GOT3 (cell line): ENCODE data around the gene PARD3.
"Not testable (repeated sequence)": the region's sequence is repeated elsewhere in the genome, so short reads cannot be mapped to it uniquely, and the experiment has no call there.

Experiments used
- DNase-seq: peaks from one replicate; lab custom pipeline; 2025; ENCODE audit warnings: mixed read lengths; lab: John Stamatoyannopoulos, UW

The PARD3 gene

DNA sequence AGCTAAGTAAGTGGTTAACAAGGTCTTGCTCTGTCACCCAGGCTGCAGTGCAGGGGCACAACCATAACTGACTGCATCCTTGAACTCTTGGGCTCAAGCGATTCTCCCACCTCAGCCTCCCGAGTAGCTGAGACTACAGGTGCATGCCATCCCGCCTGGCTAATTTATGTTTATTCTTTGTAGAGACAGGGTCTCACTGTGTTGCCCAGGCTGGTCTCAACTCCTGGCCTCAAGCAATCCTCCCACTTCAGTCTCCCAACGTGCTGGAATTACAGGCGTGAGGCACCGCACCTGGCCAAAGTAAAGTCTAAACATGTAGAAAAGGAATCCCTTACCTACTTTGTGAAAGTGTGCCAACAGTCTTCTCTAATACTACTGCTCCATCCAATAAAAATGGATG lies 17.9 kb downstream of the PARD3 start:
- DNase-seq, result no peak

DNA sequence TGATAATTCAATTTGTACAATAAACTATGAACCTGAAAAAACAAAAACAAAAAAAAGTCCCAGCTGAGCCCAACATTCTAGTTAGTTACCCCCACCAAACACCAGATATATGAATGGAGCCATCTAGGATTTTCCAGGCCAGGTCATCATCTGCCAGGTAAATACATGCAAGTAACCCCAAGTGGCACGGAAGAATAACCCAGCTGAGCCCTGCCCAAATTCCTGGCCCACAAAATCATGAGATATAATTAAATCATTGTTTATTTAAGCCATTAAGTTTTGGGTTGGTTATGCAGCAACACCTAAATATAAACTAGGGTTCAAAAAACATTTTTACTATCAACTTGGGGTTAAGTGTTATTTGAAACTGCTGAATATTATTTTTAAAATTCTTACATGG lies 19.0 kb downstream of the PARD3 start:
- DNase-seq, result no peak

DNA sequence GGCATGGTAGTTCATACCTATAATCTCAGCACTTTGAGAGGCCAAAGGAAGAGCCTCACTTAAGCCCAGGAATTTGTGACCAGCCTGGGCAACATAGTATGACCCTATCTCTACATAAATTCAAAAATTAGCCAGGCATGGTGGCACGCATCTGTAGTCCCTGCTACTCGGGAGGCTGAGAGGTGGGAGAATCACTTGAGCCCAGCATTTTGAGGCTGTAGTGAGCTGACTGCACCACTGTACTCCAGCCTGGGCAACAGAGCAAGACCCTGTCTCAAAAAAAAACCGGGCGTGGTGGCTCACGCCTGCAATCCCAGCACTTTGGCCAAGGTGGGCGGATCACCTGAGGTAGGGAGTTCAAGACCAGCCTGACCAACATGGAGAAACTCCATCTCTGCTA lies 19.8 kb downstream of the PARD3 start:
- no peak for DNase-seq

DNA sequence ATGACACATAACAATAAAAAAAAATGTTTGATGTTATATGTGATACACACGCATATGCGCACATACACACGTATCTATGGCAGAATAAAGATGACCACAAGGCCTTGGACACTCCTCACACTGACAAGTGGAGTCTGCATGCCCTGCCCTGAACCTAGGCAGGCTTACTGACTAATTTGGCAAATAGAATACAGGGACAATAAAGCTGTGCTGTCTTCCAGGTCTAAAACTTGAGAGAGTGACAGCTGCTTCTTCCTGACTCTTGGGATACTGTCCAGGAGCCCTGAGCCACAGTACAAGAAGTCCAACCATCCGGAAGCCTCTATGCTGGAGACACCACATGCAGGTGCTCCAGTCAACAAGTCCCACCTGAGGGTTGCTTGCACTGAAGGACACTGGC lies 20.3 kb downstream of the PARD3 start:
- DNase-seq, result no peak

DNA sequence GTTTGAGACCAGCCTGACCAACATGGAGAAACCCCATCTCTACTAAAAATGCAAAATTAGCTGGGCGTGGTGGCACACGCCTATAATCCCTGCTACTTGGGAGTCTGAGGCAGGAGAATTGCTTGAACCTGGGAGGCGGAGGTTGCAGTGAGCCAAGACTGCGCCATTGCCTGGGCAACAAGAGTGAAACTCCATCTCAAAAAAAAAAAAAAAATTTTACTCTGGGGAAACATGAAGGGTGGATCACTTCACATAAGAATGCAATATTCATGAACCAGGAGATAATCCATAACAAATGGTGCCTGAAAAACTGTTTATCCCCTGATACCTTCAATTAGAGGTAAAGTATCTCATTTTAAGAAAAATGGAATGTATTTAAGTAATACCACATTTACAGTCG lies 21.5 kb downstream of the PARD3 start:
- not testable (repeated sequence) for DNase-seq

DNA sequence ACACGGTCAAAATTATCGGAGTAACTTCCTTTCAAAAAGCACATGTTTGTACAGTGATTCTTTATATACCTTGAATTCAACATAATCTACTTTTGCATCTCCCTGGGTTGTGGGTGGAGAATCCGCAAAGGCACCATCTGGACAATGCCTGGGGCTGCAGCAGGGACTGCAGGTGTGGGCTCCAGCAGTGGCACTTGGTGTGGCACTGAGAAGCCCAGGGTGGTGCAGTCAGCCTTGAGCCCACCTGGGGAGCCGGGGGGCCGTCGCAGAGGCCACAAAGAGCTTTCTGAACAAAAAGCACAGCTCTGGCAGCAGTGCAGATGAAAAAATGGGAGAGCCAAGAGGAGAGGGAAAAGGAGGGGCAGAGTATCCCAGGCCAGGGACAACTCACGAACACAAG lies 22.2 kb downstream of the PARD3 start:
- DNase-seq, result no peak

DNA sequence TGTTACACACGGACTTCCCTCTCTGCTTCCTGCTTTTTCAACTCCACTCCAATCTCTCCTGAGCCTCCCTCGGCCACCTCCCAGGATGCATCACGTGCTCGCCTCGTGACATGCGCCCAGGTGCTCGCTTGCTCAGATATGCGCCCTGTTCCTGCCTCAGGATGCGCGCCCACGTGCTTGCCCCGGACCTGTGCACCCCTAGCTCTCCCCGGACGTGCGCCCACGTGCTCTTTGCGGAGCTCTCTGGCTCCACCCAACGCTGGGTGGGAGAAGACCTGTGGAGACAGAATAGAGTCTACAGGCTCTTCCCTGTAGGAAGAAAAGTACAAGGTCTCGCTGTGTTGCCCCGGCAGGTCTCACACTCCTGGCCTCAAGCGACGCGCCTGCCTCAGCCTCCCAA lies 23.1 kb downstream of the PARD3 start:
- DNase-seq, result no peak

DNA sequence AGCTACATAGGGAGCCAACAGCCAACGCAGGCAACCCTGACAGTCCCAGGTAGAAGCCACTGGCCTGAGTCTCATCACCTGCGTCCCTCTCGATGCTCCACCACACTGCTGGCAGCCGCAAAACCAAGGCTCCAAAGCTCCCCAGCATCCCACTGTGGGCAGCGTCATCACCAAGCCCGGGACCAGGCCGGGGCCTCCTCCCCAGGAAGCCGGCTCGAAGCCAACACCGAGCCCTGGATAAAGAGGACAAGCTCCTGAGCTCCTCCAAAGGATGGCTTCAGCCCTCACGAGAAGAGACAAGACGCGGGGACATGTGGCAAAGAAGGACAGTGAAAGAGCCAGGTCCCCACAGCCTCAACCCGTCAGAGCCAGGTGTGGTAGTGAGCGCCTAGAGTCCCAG lies 23.9 kb downstream of the PARD3 start:
- DNase-seq, result no peak

DNA sequence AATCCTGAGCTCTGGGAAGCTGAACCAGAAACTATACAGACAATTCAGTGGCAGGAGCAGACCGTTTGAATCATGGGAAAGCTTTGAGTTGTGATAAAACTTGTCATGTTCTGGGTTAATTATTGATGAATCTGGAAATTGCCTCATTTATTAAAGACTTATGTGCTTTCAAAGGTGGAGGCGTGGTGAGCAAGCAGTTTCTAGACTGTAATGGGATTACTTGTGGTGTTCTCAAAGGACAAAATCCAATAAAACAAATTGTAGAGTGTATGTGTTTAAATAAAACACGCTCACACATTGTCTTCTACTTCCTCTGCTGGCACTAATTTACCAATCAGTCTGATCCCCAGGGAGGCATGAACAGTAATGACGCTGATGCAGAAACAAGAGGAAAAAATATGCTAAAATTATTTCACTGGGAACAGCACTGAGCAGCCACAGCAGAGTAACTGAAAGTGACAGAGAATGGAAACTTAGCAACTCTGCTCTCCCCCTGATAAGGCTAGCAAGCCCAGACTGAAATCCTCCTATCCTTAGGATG lies 25.1 kb downstream of the PARD3 start:
- DNase-seq, result no peak

DNA sequence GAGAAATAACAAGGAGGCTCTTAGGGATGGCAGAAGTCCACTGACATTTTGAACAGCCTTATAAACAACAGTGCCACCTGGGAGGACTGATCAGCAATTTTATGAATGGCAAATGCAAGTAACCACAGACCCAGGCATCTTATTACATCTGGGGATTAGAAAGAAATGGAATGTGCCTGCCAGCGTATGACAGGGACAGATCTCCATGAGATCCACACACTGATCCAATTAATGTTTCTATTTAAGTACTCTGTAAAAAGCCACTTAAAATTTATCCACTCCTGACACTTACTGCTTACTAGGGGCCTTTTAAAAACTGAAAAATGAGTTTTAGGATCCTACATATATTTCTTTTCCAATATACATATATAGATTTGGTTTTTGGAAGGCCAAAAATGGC lies 28.6 kb downstream of the PARD3 start:
- no peak for DNase-seq

DNA sequence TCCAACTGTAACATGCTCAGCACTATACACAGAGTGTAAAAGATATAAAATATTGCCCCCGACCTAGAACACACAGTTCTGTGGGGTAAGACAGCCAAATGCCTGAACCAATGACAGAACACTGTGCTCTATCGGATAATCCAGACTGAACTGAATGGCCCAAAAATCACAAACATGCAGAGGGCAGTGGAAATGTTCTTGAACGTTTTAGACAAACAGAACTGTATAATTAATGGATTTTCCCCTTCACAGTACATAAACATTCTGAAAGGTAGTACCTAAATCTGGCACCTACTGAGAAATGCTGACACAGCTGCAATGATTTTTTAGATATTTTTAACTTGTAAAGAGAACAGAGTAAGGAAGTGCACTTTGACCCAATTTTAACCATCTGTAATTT lies 33.4 kb downstream of the PARD3 start:
- no peak for DNase-seq

DNA sequence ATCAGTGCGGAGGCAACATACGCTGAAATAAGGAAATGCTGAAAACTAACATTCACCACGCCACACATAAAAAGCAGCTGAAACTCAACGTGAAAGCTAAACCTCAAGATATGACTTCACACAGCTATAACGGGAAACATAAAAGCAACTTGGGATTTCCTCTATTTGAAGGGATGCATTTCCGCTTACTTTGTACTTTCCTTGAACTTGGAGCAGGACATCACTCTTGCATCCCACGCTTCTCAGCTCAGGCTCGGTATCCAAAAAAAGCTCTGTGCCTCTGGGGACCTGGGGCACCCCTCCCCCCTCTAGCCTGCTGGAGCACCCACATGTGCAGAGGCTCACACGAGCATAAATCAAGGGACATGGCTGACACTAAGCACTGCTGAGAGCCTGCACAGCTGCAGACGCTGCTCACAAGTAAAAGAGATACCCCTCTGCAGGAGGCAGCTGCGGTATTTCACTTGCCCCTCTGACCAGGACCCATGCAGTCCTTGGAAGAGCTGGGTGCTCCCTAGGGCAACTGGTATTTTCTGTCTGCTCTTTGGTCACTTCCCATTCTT lies 34.2 kb downstream of the PARD3 start:
- no peak for DNase-seq

DNA sequence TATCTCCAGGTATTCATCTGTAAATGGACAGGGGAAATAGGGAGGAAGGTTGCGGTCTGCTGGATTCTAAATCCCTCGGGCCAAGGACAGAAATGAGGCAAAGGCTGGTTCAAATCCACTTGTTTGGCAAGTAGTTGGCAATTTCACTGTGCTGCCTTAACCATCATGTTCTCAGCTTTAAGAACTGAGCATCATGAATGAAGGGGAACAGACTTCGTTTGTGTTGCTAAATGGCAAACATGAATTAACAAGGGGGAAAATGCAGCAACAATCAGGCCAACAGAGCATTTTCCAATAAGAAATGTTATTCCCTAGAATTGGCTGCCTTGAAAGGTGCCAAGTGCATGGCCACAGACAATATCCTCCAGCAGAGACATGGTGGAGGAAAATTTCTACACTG lies 36.9 kb downstream of the PARD3 start:
- no peak for DNase-seq

DNA sequence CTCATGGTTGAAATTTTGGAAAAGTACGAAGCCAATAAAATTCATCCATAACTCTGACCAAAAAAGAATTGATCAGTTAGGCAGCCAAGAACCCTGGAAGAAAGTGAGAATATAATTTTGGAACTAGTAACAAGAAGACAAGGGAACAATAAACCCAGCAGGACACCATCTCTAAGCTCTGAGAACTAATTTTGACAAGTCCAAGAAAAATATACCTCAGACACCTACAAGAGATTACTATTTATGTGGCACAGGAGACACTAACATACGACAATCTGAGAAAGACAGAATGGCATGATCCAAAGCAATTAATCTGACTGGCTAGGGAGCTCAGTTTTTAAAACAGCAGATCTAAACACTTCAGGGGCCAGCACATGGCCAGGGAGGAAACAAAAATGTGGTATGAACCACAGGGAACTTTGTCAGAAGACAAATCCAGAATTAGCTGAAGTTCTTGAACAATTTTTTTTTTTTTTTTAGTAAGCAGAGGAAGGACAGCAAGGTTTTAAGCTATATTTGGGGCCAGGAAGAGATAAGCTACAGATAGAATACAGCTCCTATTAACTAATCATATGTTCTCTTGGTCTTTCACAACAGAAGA lies 38.9 kb downstream of the PARD3 start:
- DNase-seq, result no peak

DNA sequence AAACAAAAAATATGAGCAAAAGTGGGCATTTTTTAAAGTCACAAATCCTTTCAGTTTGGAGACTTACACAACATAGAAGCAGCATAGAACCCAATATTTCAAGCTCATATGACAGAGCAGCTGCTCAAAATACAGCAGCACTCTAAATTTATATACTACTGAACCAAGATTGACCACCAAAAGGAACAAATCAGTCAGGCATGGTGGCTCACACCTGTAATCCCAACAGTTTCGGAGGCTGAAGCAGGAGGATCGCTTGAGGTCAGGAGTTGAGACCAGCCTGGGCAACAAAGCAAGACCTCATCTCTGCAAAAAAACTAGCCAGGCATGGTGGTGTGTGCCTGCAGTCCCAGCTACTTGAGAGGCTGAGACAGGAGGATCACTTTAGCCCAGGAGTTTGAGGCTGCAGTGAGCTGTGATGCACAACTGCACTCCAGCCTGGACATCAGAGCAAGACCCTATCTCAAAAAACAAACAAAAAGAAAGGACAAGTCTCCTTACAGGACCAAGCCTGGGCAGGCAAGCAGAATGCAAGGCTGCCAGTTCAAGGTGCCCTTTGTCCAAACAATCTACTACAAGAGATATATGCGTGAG lies 40.0 kb downstream of the PARD3 start:
- no peak for DNase-seq

DNA sequence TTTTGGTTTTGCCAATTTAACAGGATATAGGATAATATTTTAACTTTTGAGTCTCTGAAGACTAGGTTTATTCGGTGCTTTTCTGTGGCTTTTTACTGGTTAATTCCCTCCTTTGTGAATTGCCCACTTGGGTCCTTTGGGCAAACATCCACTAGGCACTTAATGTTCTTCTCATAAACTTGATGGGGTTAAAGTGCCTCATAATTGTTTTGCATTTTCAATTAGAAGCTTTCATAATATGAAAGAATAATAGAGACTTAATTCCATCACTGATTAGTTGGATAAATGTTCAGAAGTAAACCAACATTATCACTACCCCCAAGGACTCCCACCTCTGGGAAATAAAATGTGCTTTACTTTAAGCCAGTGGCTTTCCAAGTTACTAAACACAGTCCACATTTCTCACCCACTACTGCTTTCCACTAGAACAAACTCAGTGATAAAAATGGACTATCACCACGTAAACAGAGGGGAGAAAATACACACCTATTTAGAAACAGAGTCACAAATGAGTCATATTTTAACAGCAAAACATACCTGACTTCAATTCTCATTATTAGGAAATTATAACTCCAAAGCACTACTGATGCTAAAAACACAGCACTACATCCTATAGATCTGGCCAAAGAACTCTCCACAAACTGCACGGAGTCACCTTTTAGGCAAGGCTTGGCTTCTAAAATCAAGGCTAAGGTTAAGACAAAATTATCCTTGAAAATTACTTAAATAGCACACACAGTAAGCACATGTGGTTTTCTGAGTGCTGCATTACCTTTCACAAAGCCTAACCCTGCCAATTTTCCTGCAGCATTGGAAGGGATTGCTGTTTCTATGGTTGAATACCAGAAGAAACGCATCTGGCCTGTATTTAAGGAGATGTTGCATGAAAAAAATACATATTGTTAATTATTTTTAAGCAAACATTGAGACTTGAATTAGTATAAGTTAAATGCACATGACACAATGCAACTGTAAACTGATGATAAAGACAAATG lies 41.2 kb downstream of the PARD3 start:
- DNase-seq, result no peak

DNA sequence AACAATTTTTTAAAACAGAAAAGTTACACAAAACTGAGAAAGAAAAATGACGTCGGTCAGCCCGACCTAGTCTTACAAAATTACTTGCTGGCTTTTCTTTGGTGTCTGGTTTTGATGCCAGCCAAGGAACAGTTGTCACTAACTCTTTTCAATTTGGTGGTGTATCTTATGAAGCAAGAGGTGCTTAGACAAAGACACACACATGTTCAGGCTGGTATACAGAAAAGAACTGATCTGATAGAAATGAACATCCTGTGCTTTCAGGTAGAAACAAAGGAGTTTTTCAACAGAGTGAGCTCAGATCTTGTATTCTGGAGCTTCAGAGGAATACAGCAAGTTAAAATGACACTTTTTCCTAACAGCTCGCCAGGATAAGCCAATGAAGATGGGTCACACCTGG lies 43.6 kb downstream of the PARD3 start:
- DNase-seq, result no peak

DNA sequence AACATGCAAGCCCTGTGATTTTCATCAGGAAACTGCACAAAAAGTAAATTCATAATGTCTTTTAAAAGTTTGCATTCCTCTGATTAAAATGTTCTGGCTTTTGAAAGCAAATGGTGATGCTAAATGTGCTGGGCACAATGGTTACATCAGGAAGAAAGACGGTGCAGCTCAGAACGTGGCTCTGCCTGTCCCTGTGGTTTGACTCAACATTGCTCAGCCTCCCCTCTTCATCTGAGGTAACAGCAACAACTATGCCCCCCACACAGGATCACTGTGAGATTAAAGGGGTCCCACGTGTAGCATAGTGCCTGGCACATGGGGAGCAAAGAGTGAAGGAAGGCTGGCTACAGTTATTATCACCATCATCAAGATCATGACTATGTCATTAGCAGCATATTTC lies 44.0 kb downstream of the PARD3 start:
- DNase-seq, result no peak

DNA sequence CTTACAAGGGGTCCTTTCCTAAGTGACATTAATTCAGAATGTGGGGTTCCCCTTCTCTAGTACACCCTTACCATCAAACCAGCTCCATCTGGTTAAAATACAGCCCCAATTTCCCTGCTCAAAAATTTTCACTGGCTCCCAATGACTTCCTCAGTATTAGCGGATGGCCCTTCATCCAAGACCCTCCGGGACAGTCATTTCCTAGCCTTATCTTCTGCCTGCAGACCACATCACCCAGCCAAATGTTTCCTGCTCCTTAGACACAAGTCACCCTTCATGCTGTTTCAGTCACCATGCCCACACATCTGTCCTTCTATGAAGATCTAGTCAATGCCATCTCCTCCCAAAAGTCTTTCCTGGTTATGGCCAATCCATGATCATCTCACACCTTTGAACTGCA lies 45.2 kb downstream of the PARD3 start:
- DNase-seq, result no peak

DNA sequence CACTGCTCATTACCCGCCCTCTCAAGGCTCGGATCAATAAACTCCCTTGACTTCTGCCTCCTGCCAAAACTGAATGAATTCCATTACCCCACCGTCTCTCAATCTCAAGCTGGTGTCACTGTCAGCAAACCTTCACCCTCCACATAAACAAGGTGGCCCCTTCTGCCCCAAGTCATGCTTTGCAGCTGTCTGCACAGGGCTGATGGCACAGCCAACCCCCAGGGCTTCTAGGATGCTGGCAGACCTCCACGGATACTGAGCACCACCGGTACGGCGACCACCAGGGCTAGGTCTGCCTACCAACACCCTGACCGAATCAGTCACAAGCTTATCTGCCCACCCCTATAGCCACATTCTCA lies 46.1 kb downstream of the PARD3 start:
- DNase-seq, result no peak

DNA sequence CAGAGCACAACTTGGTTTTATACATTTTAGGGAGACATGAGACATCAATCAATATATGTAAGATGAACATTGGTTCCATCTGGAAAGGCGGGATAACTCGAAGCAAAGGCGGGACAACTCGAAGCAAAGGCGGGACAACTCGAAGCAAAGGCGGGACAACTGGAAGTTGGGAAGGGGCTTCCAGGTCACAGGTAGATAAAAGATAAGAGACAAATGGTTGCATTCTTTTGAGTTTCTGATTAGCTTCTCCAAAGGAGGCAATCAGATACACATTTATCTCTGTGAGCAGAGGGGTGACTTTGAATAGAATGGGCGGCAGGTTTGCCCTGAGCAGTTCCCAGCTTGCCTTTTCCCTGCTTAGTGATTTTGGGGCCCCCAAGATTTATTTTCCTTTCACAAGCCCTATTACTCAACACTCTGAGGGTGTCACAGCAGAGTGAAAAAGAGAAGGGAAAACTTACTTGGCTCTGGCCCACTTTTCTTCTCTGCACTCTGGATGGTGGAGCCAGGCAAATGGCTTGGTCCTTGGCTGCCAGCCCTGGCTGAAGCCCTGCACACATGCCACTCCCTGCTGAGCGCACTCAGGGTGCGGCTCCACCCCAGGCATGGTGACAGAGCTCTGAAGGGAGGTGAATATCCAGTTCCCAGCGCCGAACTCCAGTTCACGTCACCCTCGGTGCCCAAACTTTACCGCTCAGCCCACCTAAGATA lies 46.7 kb downstream of the PARD3 start:
- DNase-seq, result no peak
